Dedifferentiated amniotic fluid mesenchymal stem cell (primary cell): ENCODE results near the gene KCNMA1.
A peak's percentile ranks its signal among the peaks of the same experiment; 100 is the strongest.

Experiments
- DNase-seq: peaks from one replicate; pipeline ENCODE4 v3.0.0-alpha.2; 2016; ENCODE audit errors: extremely low spot score

Gene KCNMA1

DNA sequence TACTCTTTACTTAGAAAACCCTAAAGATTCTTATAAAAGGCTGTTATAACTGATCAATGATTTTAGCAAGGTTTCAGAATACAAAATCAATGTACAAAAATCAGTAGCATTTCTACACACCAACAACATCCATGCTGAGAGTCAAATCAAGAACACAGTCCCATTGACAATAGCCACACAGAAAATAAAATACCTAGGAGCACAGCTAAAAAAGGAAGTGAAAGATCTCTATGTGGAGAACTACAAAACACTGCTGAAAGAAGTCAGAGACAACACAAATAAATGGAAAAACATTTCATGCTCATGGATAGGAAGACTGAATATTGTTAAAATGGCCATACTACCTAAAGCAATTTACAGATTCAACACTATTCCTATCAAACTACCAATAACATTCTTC is 427.0 kb downstream of the KCNMA1 start:
- DNase-seq: no peak

DNA sequence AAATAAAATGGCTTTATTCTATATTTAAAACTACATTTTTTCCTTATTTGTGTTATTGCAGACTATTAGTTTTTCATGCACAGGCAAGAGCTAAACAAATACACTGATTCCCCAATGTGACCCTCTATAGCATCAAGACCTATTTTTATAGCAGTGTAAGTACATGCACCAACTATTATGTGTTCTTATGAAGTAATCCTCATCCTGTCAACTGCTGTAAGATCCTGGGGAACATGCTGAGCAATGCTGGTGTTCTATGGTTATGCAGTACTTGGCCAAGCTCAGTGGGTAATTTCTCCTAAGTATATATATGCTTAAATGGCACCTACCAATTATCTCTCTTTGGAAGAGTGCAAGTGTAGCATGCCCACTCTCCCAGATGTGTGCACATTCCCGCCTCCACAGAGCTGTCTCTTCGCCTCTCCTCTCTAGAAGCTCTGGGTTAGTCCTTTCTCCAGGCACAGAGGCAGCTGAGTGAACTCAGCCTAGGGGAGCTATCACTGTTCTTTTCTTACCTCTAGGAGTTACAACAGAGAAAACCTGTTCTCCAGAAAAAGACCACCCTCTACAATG is 428.8 kb downstream of the KCNMA1 start:
- no peak for DNase-seq

GRCh38 chr10:77207828-77208185 is 429.8 kb downstream of the KCNMA1 start:
- DNase-seq: no peak

DNA sequence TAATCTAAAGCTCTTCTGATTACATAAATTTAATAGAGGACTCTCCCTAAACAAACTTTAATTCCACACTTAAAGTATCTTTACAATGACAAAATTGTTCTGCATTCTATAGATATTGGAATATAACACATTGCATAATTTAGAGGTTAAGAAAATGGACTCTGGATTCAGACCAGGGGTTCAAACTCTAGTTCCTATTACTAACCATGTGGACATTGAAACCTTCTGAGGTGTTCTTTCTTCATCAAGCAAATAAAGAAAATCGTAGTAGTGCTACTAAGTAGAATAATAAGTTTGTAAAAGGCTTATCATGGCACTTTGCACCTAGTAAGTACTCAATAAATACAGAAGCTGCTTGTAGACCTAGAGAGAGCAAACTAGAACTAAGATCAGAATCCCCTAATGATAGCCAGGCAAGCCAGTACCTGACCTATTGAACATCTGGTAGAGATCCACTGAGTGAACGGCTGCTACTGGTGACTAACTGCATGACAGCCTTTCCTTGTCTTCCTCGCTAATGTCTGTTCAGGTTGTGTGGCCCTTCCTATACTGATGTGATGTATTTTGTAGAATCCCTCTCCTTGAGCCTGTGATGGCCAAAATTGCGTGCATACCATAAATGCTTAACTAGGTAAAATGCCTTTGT is 430.3 kb downstream of the KCNMA1 start:
- no peak for DNase-seq

- DNase-seq: no peak
Observed at GRCh38 chr10:77205135-77205534, 432.5 kb downstream of the KCNMA1 start.

DNA sequence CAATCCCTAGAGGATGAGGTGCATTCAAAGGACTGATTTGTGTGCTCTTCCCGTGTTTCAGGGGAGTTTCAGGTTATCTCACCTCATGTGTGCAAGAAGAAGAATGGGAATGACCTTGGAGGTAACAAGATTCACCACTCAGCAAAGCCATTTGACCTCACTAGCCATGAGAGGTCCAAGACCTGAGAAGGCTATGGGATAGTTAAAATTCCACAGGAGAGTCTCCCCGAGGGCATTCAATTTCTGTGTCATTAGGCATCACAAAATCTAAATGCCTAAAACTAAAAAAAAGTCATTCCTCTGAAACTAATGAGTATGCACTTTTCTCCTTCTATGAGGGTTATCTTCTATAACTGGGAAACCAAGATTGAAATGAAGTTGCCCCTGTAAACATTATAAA is 433.4 kb downstream of the KCNMA1 start:
- DNase-seq: no peak

- DNase-seq: no peak
Observed at GRCh38 chr10:77202857-77203256, 434.8 kb downstream of the KCNMA1 start.

GRCh38 chr10:77201135-77202106 is 436.2 kb downstream of the KCNMA1 start:
- no peak for DNase-seq

- DNase-seq: no peak
Observed at GRCh38 chr10:77197544-77197943, 440.1 kb downstream of the KCNMA1 start.

GRCh38 chr10:77196614-77197013 is 441.0 kb downstream of the KCNMA1 start:
- no peak for DNase-seq

DNA sequence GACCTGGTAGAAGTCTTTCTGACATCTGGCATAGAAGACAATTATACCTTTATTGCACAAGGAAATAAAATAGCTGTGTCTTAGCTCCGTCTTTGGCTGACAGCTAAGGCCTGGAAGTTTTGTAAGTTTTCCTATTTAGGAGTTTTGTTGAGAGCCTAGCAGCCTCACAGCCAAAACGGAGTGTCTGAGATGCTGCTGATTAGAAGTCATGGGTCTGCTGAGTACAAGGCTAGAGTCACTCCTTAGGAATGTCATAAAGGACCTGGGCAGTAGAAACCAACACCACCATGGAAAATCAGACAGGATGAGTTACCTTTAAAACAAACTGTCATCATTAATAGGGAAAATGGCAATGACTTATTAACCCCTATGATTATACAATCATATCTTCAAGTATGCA is 442.5 kb downstream of the KCNMA1 start:
- DNase-seq: peak; percentile 62

GRCh38 chr10:77193001-77193400 is 444.6 kb downstream of the KCNMA1 start:
- DNase-seq: no peak

DNA sequence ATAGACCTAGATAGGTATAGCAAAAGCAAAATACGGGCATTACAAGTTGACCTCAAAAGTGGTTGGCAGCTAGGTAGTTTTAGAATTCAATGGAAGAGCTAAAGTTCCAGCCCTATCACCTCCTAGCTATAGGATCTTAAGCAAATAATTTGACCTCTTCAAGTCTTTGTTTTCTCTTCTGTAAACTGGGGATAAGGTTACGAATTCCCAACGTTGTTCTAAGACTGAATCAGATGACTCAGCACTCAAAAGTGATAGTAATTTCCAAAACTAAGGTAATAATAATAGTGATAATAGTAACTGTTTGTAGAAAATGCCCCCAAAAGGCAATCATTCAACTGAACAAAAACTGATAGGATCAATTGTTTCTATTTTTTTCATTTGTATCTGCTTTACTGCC is 445.2 kb downstream of the KCNMA1 start:
- no peak for DNase-seq

DNA sequence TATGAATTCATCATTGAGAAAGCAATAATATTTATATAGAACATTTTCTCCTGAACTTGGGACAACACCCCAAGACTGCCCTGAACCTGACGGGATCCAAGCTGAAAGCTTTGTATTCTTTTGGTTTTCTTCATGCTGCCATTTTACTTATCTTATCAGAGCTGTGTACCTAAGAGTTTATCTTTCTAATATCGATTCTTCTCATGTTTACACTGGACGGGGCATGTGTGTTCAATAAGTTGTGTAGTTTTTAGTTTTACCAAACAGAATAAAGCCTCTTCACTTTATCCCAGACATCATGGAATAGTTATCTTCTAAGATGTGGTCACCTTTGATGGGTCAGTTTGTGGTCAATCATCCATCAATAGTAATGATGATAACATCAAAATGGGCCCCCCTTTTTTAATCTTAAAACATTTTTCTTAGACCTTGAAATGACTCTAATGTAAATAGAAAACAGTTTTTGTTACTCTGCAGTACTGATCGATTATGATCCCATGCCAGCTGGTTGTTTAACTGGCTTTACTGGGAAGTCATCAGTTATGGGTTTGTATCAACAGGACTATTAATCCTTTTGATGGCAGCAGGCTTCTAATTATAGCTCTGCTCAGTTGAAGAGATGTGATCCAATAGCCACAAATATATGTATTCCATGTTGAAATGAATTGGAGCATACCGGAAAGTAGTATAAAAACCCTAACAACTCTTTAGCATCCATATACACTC is 446.1 kb downstream of the KCNMA1 start:
- DNase-seq: no peak

DNA sequence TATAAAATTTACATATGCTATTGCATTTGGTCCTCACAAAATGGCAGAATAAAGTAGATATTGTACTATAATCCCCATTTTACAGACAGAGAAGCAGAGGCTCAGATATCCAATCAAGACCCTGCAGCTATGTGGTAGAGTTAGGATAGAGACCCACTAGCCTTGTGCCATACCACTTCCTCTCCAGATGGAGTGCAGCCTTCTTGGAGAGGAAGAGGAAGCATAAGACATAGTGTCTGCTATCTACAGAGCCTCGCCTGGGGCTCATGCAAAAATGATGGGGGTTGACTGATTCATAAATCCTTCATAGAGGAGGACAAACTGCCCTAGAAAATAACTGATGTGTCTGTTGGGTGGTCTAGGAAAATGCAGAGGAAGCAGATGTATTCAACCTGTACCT is 447.3 kb downstream of the KCNMA1 start:
- DNase-seq: no peak

DNA sequence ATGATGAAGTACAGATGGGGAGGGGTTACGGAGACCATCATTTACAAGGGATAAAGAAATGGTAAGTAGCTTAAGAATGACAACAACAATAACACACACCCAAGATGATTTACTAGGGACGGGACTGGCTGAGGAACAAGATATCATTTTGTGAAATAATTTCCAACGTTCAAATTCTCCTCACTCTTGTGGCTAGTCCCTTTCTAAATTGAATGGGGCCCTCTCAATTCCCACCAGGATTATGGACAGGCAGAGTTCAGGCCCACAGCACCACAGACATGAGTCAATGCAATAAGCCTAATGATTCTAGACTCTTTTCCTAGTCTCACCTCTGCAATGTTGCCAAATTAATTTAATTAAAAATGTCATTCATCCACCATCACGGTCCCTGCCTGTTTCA is 448.1 kb downstream of the KCNMA1 start:
- no peak for DNase-seq

DNA sequence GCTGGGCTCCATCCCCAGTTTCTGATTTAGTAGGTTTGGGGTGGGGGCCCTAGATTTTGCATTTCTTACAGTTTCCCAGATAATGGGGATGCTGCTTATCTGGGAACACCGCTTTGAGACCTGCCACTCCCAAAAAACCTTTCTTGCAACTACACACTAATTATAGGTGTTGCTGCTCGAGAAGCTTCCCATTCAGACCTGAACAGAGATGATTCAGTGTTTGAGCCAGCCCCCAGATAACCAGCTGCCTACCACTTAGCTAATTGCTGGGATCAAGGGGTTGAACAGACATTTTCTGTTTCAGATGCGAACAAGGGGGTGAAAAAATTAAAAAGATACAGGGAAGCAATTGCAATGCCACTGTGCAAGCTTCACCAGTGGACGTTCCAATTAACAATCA is 448.5 kb downstream of the KCNMA1 start:
- no peak for DNase-seq

DNA sequence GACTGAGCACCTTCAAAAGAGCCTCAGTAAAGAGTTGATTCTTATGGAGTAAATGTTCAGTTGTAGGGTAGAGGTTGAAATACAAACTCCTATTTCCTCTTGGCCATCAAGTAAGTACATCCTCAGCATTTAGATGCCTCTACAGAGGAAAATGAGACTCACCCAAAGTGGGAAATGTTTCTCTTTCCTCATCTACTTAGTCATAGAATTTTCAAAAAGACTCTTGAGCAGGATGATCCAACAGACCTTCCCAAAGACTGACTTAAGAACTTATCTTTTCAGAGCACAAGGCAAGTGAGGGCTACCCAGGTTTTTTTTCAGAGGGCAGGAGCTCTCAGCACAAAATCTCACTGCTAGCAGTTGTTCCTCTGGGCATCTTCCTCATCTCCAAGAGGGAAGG is 449.1 kb downstream of the KCNMA1 start:
- DNase-seq: no peak

DNA sequence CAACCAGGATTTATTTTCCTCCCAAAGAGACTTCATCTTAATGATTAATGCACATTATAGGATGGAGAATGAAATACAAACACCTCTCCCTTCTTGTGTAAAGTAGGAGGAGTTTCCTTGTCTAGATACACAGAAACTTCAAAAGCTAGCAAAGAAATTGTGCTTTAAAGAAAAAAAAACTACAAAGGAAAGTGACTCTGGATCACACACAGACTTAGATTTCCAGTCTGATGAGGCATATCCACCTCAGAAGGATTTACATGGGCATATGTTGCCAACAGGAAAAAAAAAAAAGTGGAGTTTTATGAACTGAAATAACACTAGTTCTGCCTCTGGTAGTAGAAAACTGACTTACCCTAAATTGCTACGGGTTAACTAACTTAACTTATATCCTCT is 449.6 kb downstream of the KCNMA1 start:
- no peak for DNase-seq

- no peak for DNase-seq
Observed at GRCh38 chr10:77187376-77187999, 450.1 kb downstream of the KCNMA1 start.

GRCh38 chr10:77186936-77187335 is 450.7 kb downstream of the KCNMA1 start:
- no peak for DNase-seq

DNA sequence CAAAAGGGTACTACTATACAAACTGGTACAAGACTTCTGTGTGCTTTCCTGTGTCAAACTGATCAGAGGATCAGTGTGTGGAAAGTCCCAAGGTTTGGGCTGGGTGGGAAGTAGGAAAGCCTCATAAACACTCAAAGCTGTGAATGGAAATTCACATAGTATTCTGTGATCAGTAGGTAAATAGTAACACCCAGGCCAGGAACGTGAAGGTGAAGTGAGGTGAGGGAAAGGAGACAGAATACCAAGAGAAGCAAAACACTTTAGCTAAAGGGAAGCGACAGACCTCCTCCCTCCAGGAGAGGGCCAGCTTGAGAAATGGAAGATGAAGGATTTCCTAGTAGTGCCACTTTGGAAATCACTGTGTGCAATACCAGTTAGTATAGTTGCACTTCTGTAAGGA is 451.9 kb downstream of the KCNMA1 start:
- DNase-seq: no peak
